ENCODE measurements around the gene RPL21.
"Not testable (repeated sequence)": the region's sequence is repeated elsewhere in the genome, so short reads cannot be mapped to it uniquely, and the experiment has no call there.

The RPL21 gene

DNA sequence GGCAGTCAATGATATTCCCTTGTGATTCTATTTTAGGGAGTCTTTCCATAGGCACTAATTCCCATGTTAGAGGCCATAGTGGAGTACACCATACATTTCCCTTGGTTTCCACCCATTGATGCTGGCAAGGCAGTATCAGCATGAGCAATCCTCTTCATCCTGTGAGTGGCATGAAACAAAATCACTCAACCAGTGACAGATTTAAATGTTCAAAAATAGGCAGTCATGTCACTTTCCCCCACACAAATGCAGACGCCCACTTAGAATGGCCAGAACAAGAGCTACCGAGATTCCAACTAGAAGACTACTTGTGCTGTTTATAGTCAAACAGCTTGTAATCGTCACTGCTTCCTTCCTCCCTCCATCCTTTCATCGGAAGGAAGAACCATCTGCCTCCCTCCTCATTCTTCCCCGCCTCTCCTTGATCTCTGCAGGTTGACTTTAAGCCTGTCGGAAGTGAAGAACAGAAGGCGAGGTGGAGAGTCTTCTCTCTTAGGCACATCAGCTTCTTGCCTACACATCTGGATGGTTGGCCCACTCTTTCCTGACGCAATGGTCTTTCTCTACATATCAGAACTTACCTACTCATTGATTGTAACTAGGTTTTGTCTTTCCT lies 41.8 kb downstream of the RPL21 start:
- no peak for DNase-seq

- no peak for DNase-seq
These were observed 42.6 kb downstream of the RPL21 start for GRCh38 chr13:27293873-27294515.

- DNase-seq, result no peak
These were observed 43.7 kb downstream of the RPL21 start for GRCh38 chr13:27295096-27295495.

DNA sequence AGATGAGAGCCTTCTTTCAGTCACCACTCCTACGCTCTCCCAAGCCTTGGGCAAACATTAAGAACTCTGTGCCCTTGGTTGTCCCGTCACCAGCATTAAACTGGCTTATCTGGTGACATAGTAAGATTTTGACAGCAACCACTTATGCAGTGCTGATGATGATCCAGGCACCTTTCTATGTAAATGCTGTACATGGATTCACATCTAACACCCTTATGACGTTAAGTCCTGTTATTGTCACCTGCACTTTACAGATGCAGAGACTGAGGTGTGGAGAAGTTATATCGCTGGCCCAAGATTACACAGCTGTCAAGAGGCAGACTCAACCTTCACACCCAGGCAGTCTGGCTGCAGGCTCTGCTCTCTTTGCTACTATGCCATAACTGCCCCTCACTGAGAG lies 44.3 kb downstream of the RPL21 start:
- DNase-seq, result no peak

DNA sequence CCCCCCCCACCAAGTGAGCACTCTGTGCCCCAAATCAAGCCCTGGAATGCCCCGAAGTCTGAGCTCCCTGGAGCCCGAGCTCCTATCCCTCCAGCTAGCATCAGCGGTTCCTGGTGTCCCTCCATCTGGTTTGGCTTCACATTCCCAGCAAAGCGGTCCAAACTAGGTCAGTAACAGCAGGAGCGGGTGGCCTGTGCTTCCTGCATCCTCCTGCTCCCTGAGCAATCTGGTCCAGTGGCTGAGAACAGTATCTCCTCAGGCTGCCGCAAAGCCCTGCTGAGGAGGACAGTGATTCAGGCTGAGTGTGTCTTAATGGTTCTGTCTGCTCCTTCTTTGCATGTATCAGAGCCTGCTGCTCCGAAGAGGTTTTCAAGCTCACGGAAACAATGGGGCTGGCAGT lies 45.1 kb downstream of the RPL21 start:
- no peak for DNase-seq

- no peak for DNase-seq
These were observed 47.5 kb downstream of the RPL21 start for GRCh38 chr13:27298849-27299248.

DNA sequence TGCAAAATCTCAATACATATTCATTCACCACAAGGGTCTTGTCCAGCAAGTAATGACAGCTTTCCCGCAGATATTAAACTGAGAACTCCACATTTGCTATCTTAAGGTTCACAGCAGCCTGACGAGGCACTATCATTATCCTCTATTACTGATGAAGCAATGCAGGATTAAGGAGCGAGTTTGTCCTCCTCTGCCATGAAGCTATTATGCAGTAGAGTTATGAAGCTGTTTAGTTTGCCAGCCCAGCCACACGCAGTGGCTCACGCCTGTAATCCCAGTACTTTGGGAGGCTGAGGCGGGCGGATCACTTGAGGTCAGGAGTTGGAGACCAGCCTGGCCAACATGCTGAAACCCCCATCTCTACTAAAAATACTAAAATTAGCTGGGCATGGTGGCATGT lies 49.0 kb downstream of the RPL21 start:
- DNase-seq, result not testable (repeated sequence)

DNA sequence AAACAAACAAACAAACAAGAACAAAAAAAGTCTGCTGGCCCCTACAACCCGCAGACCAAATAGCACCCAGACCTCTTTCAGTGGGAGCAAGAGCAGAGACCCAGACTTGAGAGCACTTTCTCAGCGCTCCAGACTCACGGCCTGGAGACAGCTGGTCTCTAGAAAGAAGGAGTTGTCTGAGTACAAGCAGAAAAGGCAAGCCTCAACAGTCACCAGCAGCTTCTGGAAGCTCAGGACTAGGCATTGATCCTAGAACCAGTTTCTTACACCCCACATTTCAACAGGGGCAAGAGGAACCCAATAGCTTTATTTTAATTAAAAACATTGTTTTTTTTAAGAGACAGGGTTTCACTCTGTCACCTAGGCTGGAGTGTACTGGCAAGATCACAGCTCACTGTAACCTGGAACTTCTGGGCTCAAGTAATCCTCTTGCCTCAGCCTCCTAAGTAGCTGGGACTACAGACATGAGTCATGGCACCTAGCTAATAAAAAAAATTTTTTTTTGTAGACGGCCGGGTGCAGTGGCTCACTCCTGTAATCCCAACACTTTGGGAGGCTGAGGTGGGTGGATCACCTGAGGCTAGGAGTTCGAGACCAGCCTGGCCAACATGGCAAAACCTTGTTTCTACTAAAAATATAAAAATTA lies 49.7 kb downstream of the RPL21 start:
- no peak for DNase-seq

- no peak for DNase-seq
These were observed 51.4 kb downstream of the RPL21 start for GRCh38 chr13:27302643-27303262.

DNA sequence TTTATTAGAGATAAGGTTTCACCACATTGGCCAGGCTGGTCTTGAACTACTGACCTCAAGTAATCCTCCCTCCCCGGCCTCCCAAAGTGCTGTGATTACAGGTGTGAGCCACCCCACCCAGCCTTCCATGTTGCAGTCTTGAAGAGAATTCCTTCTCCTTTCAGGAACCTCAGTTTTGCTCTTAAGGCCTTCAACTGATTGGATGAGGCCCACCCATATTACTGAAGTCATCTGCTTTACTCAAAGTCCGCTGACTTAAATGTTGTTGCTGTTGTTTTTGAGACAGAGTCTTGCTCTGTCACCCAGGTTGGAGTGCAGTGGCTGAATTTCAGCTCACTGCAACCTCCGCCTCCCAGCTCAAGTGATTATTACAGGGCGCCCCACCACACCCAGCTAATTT lies 52.7 kb downstream of the RPL21 start:
- no peak for DNase-seq

DNA sequence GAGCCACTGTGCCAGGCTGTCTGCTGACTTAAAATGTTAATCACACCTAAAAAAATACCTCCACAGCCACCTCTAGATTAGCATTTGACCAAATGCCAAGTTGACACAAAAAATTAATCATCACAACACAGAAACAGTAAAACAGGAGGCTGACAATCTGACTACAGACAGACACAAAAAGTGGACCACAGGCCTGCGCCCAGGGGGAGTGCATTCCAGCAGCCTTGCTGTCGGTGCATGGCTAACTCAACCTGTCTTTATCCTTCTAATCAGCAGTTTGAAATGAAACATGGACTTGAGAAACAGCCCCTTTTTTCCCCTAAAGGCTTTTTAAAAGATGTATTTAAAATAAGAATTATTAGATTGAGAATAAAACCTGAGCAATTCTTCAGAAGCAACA lies 53.3 kb downstream of the RPL21 start:
- no peak for DNase-seq

Data from NCI-H146 (cell line).